GM12875 (cell line): ENCODE results near the gene AMELX.

Source experiments
- H3K4me3 ChIP-seq: one replicate; pipeline ENCODE4 v1.5.1; 2011; ENCODE audit warnings: low read depth, low read length, control low read depth
- CTCF ChIP-seq: IDR thresholded peaks from 2 replicates; pipeline ENCODE4 v1.5.1; 2011; ENCODE audit warnings: low read depth, mild to moderate bottlenecking, control low read depth, inconsistent platforms, low read length, moderate library complexity, borderline replicate concordance; ENCODE audit not compliant: insufficient read depth

AMELX gene

GRCh38 chrX:11296051-11296450 is 2.8 kb downstream of the AMELX start:
- H3K4me3 ChIP-seq = no peak overlapping the region
- no peak for TF ChIP-seq CTCF

DNA sequence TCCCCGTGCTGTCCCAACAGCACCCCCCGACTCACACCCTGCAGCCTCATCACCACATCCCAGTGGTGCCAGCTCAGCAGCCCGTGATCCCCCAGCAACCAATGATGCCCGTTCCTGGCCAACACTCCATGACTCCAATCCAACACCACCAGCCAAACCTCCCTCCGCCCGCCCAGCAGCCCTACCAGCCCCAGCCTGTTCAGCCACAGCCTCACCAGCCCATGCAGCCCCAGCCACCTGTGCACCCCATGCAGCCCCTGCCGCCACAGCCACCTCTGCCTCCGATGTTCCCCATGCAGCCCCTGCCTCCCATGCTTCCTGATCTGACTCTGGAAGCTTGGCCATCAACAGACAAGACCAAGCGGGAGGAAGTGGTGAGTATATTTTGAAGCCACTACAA is 5.4 kb downstream of the AMELX start:
- no peak for TF ChIP-seq CTCF
- H3K4me3 ChIP-seq = no peak overlapping the region

- no peak for TF ChIP-seq CTCF
- no peak overlapping the region for H3K4me3 ChIP-seq
Measured at GRCh38 chrX:11304829-11305228, 11.6 kb downstream of the AMELX start.

DNA sequence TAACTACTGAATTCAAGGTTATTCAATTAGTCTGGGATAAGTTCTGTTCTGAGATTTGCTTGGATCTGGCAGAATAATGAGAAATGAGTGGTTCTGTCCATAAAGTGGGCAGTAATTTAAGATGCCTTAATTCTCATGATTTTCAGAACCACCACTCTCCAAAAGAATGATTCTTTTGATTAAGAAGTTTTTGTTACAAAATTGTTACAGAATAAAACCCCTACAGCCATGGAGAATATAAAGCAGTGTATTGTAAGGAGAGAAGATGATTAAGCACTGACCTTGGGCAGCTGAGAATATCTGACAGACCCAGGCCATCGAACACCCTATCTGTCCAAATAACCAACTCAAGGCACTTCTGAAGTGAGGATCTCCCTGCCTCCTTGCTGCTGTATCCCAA is 12.4 kb downstream of the AMELX start:
- no peak for TF ChIP-seq CTCF
- H3K4me3 ChIP-seq = no peak overlapping the region

GRCh38 chrX:11309220-11309619 is 16.0 kb downstream of the AMELX start:
- TF ChIP-seq CTCF = no peak
- no peak overlapping the region for H3K4me3 ChIP-seq

GRCh38 chrX:11311706-11312105 is 18.5 kb downstream of the AMELX start:
- no peak for TF ChIP-seq CTCF
- no peak overlapping the region for H3K4me3 ChIP-seq

GRCh38 chrX:11319806-11320520 is 26.8 kb downstream of the AMELX start:
- TF ChIP-seq CTCF = no peak
- H3K4me3 ChIP-seq = no peak overlapping the region
